ENCODE measurements around the gene EGFL7.

Gene EGFL7

DNA sequence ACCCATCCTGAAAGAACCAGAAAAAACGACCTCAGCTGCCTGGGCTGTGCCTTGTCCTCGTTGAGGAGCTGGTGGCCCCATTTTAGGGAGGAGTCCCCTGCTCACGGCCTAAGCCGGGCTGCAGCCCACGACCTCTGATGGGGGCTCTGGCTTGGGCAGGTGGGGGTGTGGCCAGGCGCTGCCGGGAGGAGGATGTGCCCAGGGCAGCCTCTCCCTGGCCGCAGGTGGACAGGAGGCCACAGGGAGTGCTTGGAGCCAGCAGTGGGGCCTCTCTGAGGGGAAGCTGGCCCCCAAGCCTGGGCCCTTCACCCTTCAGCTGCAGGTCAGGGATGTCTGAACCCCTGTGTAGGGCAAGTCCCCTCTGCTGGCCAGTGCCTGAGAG, 52.2 kb downstream of the EGFL7 start:
- no peak for DNase-seq (ENCODE audit: low read depth in 2 of 2)

DNA sequence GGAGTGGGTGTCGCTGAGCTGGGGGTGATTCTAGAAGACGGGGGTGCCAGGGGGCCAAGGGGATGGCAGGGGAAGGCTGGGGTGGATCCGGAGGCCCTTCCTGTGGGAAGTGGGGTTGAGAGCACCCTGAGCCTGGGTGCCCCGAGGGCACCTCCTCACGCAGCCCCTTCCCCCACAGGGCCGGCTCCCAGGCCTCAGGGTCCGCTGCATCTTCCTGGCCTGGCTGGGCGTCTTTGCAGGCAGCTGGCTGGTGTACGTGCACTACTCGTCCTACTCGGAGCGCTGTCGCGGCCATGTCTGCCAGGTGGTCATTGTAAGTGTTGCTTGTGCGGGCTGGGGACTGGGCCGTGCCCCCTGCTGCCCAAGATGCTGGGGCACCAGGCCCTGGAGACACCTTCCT, 54.7 kb downstream of the EGFL7 start:
- DNase-seq (ENCODE audit: low read depth in 2 of 2): no peak

DNA sequence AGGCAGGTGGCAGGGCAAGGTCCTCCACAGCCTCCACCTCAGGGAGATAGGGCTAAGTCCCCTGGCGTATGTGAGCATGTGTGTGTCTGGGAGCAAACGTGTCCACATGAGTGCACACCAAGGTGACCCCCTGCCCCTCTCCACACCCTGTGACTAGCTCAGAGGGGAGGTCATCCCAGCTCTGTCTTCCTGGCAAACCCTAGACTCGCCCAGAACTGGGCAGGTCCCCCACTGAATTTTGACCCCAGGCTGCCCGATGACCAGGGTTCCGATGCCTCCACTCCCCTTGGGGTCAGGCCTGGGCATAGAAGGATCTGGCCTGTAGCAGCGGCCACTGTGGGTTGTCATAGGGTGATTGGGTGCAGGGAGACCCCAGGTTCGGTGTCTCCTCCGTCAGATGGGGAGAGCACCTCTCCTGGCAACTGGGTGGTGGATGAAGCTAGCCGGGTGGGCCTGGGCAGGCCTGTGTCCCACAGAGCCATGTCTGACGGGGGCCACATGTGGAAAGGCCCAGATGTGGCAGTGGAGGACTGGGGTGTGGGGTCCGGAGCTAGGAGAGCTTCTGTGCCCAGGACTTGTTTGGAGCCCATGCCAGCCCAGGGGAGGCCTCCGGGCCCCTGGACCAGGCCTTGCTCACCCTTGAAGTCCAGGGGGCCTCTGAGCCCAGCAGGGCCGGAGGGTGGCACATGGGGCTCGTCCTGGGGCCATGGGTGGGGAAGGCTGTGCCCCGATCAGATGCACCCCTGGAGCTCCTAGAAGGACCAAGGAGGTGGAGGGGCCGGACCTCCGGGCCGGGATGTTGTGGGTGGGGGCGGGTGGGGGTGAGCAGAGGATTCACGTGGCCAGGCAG, 55.9 kb downstream of the EGFL7 start:
- no peak for DNase-seq (ENCODE audit: low read depth in 2 of 2)

DNA sequence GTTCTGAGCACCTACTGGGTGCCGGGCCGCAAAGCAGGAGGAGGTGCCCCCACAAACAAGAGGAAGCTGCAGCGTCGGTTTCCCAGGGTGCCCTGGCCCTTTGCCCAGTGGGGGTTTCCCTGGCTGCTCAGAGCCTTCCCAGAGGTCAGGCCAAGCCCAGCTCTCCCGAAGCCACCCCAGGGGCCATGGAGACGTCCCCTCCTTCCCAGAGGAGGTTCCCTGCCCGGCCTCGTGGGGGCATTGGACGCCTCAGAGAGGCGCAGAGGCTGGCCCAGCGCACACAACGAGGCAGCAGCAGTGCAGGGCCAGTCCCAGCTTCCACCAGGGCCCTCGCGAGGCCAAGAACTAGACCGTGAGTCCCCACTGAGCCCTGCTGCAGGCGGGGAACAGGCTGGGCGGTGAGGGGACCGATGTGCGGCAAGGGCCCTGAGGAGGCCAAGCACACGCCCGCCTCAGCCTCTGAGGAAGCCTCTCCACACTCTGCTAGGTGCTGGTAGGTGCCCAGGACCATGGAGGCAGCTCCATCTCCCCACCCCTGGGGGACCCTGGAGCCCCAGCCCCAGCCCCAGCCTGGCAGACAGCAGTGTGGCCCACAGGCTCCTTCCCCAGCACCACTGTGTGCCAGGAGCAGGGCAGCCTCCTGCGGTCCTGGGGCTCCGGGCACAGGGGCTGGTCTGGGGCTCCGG, 56.6 kb downstream of the EGFL7 start:
- no peak for DNase-seq (ENCODE audit: low read depth in 2 of 2)

DNA sequence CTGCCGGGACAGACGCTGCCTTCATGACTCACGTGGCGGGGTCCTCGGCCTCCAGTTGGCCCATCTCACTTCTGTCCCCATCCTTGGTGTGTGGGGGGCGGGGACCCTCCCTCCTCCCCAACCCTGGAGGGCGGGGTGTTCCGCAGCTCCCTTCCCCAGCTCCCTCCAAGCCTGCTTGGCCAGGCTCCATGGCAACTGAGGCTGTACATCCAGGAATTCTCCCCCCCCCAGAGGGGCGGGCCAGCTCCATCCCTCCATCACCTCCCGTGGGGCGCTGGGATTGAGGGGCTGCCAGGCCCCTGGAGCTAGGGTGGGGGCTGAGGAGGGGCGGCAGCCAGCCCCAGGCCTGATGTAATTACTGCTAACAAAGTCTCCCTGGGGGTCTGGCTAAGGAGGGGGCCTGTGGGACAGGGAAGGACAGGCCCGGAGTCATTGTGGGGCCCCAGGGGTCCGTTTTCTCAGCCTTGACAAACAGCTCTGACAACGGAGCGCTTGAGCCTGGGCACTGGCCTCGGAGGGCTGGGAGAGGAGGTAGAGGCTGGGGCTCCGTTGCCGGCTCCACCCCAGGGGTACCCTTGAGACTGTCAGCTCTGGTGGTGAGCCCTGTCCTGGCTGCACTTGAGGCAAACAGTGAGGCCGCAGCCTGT, 57.7 kb downstream of the EGFL7 start:
- DNase-seq (ENCODE audit: low read depth in 2 of 2): no peak

DNA sequence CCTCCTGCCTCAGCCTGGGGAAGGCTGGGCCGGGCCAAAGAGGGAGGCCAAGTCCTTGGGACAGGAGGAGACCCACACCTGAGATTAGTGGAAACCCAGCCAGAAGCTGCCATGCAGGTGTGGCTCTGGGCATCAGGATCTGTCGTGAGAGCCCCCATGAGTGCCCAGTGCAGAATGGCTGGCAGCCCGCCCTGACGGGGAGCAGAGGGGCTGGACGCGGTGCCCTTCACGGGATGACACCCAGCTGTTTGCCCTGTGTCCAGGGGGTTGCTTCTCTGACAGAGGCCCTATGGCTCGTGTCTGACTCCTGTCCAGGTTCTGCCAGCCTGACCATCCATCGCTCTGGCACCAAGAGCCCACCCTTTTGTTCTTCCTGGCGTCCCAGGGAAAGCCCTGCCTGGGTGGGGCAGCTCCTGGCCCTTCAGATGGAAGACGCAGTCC, 58.2 kb downstream of the EGFL7 start:
- no peak for DNase-seq (ENCODE audit: low read depth in 2 of 2)

DNA sequence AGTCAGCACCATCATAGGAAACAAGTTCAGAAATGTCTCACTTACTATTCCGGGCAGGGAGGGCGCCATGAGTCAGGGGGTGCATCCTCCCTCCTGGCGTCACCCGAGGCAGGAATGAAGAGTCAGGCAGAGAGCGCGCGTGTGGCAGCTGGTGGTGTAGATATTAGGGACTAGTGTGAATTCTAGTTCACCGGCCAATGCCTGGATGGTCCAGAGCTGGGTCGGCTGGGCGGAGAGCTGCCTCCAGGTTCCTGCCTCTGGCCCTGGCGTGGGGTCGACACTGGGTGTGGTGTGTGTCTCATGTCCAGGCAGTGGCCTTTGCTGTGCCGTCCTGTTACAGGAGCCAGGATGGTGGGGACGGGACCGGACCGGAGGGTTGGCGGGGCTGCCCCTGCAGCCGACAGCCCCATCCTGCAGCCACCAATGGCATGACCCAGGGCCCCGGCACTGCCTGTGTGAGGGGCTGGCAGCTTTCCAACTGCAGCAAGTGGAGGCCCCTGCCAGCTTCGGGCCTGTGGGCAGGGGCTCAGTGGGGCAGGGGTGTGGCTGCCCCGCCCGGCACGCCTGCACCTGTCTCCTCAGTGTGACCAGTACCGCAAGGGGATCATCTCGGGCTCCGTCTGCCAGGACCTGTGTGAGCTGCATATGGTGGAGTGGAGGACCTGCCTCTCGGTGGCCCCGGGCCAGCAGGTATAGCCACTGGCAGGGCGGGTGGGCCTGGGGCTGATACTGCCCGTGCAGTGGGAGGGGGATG, 58.8 kb downstream of the EGFL7 start:
- no peak for DNase-seq (ENCODE audit: low read depth in 2 of 2)
